ENCODE measurements around the gene ALDH18A1.
"Not testable (repeated sequence)": the region's sequence is repeated elsewhere in the genome, so short reads cannot be mapped to it uniquely, and the experiment has no call there.

ALDH18A1 gene

GRCh38 chr10:95635319-95635733, 21.2 kb downstream of the ALDH18A1 start:
- DNase-seq (ENCODE audit: low read depth in 1 of 2, low spot score in 1 of 2), result no peak
- Histone ChIP-seq H3K4me3 (replicated peaks; ENCODE audit: insufficient read depth, low read length) (no peak overlapping the region), H3K27me3 (ENCODE audit: insufficient read depth, poor library complexity, severe bottlenecking) (no peaks in the 10 kb centered on the region), H3K27ac (replicated peaks) (no peak overlapping the region)
- TF ChIP-seq CTCF (IDR thresholded peaks at IDR 0.05; ENCODE audit: insufficient read depth, low read length), result no peak
- TF ChIP-seq REST (IDR thresholded peaks at IDR 0.05; ENCODE audit: insufficient replicate concordance, low read depth), result no peak
- no peak for TF ChIP-seq POLR2AphosphoS5 (IDR thresholded peaks at IDR 0.05; ENCODE audit: low read depth)
- no peak for TF ChIP-seq GABPA (IDR thresholded peaks at IDR 0.05; ENCODE audit: low read depth)
- no peak for TF ChIP-seq SPI1 (IDR thresholded peaks at IDR 0.05; ENCODE audit: borderline replicate concordance, low read depth)

GRCh38 chr10:95628786-95629185, 27.7 kb downstream of the ALDH18A1 start:
- no peaks in the 10 kb centered on the region for H3K27me3 ChIP-seq (ENCODE audit: insufficient read depth, poor library complexity, severe bottlenecking)
- DNase-seq (ENCODE audit: low read depth in 1 of 2, low spot score in 1 of 2), result no peak
- no peak overlapping the region for H3K4me3 ChIP-seq (replicated peaks; ENCODE audit: insufficient read depth, low read length)
- H3K27ac ChIP-seq (replicated peaks), result no peak overlapping the region
- no peak for TF ChIP-seq SPI1 (IDR thresholded peaks at IDR 0.05; ENCODE audit: borderline replicate concordance, low read depth)
- TF ChIP-seq POLR2AphosphoS5 (IDR thresholded peaks at IDR 0.05; ENCODE audit: low read depth), result no peak
- TF ChIP-seq GABPA (IDR thresholded peaks at IDR 0.05; ENCODE audit: low read depth), result no peak
- no peak for TF ChIP-seq REST (IDR thresholded peaks at IDR 0.05; ENCODE audit: insufficient replicate concordance, low read depth)
- TF ChIP-seq CTCF (IDR thresholded peaks at IDR 0.05; ENCODE audit: insufficient read depth, low read length), result no peak

GRCh38 chr10:95626500-95626899, 30.0 kb downstream of the ALDH18A1 start:
- TF ChIP-seq POLR2AphosphoS5 (IDR thresholded peaks at IDR 0.05; ENCODE audit: low read depth) (no peak), SPI1 (IDR thresholded peaks at IDR 0.05; ENCODE audit: borderline replicate concordance, low read depth) (no peak), REST (IDR thresholded peaks at IDR 0.05; ENCODE audit: insufficient replicate concordance, low read depth) (no peak), CTCF (IDR thresholded peaks at IDR 0.05; ENCODE audit: insufficient read depth, low read length) (no peak), GABPA (IDR thresholded peaks at IDR 0.05; ENCODE audit: low read depth) (no peak)
- H3K27ac ChIP-seq (replicated peaks), result no peak overlapping the region
- DNase-seq (ENCODE audit: low read depth in 1 of 2, low spot score in 1 of 2), result no peak
- H3K4me3 ChIP-seq (replicated peaks; ENCODE audit: insufficient read depth, low read length), result no peak overlapping the region
- no peaks in the 10 kb centered on the region for H3K27me3 ChIP-seq (ENCODE audit: insufficient read depth, poor library complexity, severe bottlenecking)

- not testable (repeated sequence) for DNase-seq (ENCODE audit: low read depth in 1 of 2, low spot score in 1 of 2); H3K27me3 ChIP-seq (ENCODE audit: insufficient read depth, poor library complexity, severe bottlenecking); H3K27ac ChIP-seq (replicated peaks); H3K4me3 ChIP-seq (replicated peaks; ENCODE audit: insufficient read depth, low read length)
These were observed 36.1 kb downstream of the ALDH18A1 start for GRCh38 chr10:95620415-95620814.

Data from HL-60 (cell line).